ENCODE results near the gene CALHM5.
"Not testable (repeated sequence)": the region's sequence is repeated elsewhere in the genome, so short reads cannot be mapped to it uniquely, and the experiment has no call there.

CALHM5 gene, protein sequence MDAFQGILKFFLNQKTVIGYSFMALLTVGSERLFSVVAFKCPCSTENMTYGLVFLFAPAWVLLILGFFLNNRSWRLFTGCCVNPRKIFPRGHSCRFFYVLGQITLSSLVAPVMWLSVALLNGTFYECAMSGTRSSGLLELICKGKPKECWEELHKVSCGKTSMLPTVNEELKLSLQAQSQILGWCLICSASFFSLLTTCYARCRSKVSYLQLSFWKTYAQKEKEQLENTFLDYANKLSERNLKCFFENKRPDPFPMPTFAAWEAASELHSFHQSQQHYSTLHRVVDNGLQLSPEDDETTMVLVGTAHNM

DNA sequence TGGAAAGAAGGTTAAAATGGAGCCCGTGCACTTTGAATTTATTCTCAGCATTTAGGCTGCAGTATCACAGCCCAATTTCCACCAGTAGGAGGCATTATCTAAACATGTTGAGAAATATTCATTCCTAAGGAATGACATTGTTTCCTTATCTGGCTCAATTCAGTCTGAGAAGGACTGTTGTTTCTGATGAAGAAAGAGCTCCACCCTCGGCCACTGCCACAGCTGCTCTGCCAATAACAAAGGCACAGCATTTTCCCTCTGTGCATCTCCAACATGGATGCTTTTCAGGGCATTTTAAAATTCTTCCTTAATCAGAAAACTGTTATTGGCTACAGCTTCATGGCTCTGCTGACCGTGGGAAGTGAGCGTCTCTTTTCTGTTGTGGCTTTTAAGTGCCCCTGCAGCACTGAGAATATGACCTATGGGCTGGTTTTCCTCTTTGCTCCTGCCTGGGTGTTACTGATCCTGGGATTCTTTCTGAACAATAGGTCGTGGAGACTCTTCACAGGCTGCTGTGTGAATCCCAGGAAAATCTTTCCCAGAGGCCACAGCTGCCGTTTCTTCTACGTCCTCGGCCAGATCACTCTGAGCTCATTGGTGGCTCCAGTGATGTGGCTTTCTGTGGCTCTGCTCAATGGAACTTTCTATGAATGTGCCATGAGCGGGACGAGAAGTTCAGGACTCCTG lies at the start of gene CALHM5:
Gene CALHM5, plus strand, starts transcription at position 216 of the 687 bp plus-strand sequence. Its CDS starts 58 bp downstream, at position 274.
- DNase-seq (ENCODE audit: low read depth in 2 of 2, low spot score in 1 of 2), result no peak

DNA sequence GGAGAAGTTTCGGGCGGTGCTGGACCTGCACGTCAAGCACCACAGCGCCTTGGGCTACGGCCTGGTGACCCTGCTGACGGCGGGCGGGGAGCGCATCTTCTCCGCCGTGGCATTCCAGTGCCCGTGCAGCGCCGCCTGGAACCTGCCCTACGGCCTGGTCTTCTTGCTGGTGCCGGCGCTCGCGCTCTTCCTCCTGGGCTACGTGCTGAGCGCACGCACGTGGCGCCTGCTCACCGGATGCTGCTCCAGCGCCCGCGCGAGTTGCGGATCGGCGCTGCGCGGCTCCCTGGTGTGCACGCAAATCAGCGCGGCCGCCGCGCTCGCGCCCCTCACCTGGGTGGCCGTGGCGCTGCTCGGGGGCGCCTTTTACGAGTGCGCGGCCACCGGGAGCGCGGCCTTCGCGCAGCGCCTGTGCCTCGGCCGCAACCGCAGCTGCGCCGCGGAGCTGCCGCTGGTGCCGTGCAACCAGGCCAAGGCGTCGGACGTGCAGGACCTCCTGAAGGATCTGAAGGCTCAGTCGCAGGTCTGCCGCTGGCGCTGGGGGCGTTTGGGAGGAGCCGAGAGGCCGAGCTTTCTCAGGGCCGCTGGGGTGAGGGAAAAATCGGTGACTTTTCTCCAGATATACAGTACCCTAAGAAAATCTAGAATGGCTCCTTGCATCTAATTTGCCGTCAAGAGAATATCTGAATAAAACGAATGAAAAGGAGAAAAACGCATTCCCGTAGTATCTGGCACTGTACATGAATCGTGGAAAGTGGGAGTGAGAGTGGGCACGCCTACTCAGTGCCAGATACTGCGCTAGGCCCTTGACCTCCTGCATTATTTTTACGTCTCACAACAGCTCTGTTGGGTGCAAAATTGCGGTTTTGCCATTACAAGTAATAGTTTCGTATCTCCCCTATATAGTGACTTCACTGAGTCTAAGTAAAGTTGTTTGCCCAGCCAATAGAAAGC lies 49.2 kb upstream of the CALHM5 start:
- peak in 1 of 2 donors; percentile 26 for DNase-seq (ENCODE audit: low read depth in 2 of 2, low spot score in 1 of 2)

DNA sequence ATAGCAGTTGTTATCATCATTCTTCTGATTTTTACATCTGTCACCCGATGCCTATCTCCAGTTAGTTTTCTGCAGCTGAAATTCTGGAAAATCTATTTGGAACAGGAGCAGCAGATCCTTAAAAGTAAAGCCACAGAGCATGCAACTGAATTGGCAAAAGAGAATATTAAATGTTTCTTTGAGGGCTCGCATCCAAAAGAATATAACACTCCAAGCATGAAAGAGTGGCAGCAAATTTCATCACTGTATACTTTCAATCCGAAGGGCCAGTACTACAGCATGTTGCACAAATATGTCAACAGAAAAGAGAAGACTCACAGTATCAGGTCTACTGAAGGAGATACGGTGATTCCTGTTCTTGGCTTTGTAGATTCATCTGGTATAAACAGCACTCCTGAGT lies 48.1 kb upstream of the CALHM5 start:
- no peak for DNase-seq (ENCODE audit: low read depth in 2 of 2, low spot score in 1 of 2)

DNA sequence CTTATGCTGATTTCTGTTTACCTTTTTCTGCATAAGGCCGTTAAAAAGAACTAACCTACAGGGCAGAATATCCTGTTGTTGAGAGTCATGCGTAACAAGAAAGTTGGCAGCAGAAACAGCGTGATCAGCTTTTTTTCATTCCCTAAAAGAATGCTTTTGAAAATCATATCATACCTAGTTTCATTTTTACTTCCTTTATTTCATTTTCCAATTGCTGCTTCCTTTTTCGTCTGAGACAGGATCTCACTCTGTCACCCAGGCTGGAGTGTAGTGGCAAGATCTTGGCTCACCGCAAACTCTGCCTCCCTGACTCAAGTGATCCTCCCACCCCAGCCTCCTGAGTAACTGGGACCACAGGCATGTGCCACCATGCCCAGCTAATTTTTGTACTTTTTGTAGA lies 46.2 kb upstream of the CALHM5 start:
- DNase-seq (ENCODE audit: low read depth in 2 of 2, low spot score in 1 of 2), result no peak

DNA sequence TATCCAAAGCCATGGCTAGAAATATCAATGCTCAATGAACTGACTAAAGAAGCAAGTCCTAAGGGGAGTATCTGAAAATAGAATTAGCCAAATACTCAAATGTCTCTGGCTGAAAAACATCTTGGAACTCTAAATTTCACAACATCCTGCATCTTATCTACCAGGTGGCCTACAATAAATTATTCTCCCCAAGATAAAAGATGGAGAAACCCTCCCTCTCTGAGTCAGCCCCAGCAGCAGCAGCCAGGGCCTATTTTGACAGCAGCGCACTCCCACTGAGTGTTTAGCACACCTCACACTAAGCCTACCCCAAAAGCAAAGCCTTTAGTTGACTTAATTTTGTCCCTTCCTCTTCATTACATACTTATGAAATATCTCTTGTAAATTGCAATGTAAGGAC lies 44.3 kb upstream of the CALHM5 start:
- no peak for DNase-seq (ENCODE audit: low read depth in 2 of 2, low spot score in 1 of 2)

DNA sequence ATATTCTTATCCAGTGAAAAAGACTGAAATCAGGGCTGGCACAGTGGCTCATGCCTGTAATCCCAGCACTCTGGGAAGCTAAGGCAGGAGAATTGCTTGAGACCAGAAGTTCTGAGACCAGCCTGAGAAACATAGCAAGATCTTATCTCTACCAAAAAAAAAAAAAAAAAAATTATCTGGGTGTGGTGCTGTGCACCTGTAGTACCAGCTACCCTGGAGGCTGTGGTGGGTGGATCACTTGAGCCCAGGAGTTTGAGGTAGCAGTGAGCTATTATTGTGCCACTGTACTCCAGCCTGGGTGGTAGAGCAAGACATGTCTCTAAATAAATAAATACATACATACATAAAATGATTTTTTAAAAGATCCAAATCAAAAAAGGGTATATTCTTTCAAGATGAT lies 43.9 kb upstream of the CALHM5 start:
- DNase-seq (ENCODE audit: low read depth in 2 of 2, low spot score in 1 of 2), result no peak

DNA sequence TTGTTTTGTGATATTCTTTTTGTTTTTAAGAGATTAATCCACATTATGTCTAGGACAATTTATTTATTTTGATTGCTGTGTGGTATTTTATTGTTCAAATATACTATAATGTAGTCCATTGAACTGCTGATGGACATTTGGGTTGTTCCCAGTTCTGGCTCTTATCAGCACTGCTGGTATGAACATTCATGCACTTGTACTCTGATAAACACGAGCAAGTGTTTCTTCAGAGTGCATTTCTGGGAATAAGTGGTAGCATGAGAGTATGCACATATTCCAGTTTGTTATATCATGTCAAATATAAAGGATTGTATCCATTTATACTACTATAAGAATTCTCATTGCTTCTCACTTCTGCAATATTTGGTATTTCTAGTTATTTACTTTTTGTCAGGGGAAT lies 43.1 kb upstream of the CALHM5 start:
- DNase-seq (ENCODE audit: low read depth in 2 of 2, low spot score in 1 of 2), result no peak

DNA sequence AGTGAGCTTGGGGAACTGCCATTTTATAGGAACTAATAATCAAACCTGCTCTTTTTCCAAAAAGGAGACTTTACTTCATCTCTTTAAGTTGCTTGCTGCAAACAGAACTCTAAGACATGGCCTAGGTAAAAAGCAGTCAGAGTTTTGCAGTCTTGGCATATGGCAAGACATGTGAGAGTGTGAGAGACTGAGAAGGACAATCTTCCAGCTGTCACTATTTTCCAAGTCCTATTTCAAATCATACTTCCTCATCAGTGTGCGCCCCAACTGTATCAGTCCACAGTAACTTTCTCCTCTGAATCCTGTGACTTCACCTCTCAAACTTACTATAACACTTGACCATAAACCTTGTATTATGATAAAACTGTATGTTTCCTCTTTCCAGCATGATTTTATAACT lies 39.9 kb upstream of the CALHM5 start:
- no peak for DNase-seq (ENCODE audit: low read depth in 2 of 2, low spot score in 1 of 2)

DNA sequence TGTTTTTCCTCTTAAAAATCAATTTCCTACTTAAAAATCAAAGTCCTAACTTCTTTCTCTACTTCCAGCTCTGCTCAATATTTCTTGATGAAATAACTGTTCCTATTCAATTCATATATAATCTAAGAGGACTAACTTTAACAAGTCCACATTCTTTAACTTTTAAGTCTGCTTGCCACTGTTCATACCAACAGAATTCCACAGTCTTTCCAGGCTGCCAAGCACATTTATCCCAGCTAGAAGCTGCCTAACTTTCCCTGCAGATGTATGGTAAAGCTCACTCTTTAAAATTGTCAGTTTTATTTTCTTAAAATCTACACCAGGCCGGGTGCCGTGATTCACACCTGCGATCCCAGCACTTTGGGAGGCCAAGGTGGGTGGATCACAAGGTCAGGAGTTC lies 38.7 kb upstream of the CALHM5 start:
- DNase-seq (ENCODE audit: low read depth in 2 of 2, low spot score in 1 of 2), result no peak

DNA sequence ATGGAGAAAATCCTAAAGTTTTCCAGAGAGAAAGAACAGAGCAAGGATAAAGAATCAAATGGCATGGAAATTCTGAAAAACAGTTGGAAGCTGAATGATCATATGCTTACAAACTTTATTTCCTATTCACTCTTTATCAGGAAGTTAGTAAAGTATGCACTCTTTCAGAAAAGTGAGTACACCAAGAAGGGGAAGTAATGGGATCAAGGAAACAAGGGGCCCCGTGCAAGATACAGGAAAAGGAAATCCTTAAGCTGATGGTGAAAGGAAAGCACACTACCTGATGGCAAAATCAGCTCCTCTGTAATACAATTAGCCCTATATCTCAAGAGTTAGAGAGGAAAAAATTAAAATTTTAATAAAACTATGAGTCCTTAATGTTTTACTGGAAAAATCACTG lies 36.3 kb upstream of the CALHM5 start:
- DNase-seq (ENCODE audit: low read depth in 2 of 2, low spot score in 1 of 2), result no peak

DNA sequence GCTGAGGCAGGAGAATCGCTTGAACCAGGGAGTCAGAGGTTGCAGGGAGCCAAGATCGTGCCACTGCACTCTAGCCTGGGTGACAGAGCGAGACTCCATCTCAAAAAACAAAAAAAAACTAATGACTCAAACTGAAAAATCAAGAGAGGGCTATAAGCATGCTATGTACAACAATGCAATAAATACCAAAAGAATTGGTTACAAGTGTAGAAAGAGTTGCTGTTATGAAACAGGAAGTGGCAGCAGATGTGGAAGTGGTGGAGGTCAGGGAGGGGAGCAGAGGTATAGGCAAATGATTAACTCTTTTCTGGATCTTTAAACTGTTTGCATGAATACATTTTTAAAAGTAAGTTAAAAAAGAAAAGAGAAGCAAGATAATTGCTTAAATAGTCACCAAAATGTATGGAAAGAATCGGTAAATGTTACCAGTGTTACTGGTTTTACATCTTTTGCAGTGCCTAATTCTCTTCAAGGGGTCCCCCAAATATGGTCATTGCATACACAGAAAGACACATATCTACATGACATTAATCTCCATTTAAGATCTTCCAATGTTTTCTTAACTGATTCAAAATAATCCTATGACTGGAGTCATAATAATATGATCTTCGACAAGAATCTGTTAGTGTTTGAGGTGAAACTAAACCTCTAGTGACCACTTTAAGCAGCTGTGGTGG lies 35.3 kb upstream of the CALHM5 start:
- DNase-seq (ENCODE audit: low read depth in 2 of 2, low spot score in 1 of 2), result no peak

DNA sequence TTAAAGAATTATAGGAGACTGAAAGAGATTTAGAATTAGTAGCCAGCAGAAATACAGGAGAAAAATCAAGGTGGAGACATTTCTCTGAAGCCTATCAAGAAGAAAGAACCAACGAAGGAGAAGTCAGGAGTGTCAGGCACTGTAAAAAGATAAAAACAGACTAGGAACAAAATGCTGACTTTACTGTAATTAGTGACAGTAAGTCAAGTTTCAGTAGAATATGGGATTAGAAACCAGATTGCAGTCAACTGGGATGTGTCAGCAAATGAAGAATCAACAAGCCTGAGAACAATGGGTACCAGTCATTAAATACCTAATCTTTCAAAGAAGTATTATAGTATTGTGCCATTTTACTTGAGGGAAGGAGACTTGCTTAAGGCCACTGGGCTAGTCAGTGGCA lies 28.7 kb upstream of the CALHM5 start:
- DNase-seq (ENCODE audit: low read depth in 2 of 2, low spot score in 1 of 2), result no peak

DNA sequence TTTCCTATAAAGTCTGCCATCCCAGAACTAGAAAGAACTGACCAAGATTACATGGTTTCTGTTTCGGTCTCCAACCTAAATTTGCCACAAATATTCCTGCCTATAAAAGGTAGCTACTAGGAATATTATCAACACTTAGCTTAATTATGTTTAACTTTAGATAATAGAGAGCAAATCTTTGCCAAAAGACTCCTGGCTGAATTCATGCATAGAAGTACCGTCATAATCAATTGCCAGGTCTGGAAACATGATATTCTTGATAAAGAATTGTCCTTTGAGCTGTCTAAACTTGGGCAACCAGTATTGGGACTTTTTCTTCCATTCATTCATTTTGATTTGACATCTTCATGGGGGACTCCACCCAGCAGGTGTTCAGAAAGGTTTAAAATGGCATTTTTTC lies 27.8 kb upstream of the CALHM5 start:
- no peak for DNase-seq (ENCODE audit: low read depth in 2 of 2, low spot score in 1 of 2)

DNA sequence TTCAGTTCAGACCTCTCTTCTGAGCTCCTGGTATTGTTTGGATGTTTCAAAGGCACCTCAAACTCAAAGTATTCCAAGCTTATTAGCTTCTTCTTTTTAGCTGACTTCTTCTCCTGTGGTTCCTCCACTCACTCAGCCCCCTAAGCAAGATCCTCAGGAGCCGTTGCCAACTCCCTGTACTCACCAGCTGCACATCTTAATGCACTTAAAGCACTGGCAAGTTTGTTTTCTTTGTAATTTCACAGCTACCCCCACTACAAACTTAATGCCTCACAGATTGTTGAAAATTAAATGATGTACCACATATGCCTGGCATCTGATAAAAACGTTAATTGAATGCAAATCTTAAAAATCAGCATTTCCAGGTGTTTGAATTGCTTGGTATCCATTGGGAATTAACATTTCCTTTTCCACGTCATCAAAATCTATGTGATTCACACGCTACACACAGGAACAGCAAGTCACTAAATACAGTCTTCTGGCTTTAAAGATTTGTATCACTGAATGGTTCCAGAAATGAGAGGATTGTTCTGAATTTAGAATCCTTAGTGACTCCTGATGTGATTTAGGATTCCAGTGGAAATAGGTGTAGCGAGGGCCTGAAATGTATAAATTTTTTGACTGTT lies 25.8 kb upstream of the CALHM5 start:
- no peak for DNase-seq (ENCODE audit: low read depth in 2 of 2, low spot score in 1 of 2)

DNA sequence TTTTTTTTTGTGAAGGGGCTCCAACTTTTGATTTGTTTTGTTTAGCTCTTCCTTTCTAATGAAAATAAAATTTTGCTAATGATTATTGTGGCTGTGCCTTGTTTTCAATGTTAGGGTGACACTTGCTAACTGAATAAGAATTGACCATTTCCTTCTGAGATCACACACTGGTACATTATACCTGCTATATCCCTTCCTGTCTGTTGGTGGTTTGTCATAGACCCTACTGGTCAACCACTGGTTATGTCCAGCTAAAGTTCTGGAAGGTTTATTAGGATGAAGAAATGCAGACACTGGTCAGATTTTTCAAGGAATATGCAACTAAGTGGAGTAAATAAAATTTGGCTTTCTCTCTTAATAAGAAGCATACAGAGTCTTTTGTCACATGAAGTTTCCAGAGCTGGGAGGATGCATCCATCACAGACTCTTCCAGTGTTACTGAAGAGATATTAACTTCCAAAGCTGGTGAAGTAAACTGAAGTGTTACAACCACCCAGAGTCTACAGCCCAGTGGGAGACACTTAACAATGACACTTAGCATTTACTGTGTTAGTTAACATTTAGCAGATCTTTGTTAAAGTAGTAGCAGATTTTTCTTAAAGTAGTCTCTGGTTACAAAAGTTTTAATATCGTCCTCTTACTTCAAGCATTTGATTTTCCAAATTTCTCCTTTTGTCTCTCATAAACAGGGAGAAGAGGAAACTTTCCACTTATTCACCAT lies 19.7 kb upstream of the CALHM5 start:
- DNase-seq (ENCODE audit: low read depth in 2 of 2, low spot score in 1 of 2), result no peak

DNA sequence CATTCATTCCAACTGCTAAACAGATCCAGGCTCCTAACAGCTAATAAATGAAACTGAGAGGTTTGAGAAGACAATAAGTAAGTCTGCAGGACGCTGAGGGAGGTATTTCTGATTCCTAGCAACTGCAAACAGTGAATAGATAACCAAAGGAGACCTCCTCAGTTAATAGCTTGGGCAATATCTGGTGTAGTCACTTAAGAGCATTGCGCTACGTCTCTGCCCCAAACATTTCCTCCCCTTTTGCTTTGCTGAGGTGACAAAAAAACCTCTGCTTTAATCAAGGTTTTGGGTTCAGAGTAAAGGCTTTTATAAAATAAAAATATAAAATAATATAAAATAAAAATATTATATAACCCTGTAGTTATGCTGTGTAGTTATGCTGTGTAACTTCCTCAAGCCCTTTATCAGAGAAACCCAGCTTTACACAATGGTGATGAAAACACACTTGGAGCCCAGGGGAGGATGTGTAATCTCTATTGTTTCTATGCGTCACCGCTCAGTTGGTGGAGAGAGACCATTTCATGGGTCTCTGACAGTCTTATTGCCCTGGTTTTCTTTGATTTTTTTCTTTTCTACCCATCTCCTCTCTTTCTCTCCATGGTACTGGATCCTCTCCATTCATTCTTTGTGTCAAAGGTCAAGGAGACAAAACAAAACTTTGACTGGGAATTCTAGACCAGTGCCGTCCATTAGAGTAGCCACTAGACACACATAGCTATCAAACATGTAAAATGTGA lies 18.9 kb upstream of the CALHM5 start:
- DNase-seq (ENCODE audit: low read depth in 2 of 2, low spot score in 1 of 2), result no peak

DNA sequence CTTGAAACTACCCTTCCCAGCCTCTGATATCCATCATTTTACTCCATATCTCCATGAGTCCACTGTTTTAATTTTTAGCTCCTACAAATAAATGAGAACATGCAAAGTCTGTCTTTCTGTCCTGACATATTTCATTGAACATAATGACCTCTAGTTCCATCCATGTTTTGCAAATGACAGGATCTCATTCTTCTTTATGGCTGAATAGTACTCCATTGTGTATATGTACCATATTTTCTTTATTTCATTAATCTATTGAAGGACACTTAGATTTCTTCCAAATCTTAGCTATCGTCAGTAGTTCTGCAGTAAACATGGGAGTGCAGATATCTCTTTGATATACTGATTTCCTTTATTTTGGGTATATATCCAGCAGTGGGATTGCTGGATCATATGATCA lies 16.3 kb upstream of the CALHM5 start:
- DNase-seq (ENCODE audit: low read depth in 2 of 2, low spot score in 1 of 2), result not testable (repeated sequence)

DNA sequence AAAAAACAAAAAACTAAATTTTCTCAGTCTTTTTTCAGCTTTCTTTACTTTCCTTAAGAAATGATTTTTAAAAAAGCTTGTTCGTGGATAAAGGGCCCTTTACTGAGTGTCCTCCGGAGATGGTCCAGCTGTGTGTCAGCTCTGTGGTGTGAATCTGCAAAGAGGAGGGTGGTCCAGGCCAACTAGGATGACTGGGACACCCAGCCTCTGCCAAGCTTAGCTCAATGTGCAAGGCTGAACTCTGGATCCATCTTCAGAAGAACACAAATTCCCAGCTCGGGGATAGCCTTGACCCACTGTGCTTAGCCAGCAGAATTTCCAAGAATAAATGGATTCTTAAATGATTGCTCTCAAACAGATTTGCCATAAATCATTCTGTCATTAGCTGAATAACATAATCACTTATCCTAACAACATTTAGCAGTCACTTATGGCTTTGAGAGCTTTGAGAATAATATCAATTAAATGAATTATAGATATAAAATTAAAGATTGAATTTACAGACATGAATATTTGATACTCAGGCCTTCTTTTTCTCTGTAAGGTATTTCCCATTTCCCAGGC lies 14.2 kb upstream of the CALHM5 start:
- DNase-seq (ENCODE audit: low read depth in 2 of 2, low spot score in 1 of 2), result no peak

DNA sequence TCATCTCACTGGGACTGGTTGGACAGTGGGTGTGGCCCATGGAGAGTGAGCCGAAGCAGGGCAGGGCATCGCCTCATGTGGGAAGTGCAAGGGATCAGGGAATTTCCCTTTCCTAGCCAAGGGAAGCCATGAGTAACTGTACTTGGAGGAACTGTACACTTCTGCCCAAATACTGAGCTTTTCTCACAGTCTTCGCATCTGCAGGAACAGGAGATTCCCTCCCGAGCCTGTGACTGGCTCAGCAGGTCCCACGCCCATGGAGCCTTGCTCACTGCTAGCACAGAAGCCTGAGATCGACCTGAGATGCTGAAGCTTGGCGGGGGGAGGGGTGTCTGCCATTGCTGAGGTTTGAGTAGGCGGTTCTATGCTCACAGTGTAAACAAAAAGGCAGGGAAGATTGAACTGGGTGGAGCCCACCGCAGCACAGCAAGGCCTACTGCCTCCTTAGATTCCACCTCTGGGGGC lies 10.4 kb upstream of the CALHM5 start:
- no peak for DNase-seq (ENCODE audit: low read depth in 2 of 2, low spot score in 1 of 2)

All from stimulated activated CD8-positive, alpha-beta memory T cell treated with anti-CD3 and anti-CD28 coated beads, Interleukin-4, amount 100 ng/mL, for 4 hours (primary cell).